Spleen (tissue), 7 donors: ENCODE measurements around the gene TAS2R16.

Experiments used
- POLR2A ChIP-seq, 3 donors: fragments of 450-650 bp; IDR thresholded peaks; one replicate each; pipeline ENCODE4 v1.5.1; 2017; ENCODE audit warnings: antibody characterized with exemption in 3 of 3, mild to moderate bottlenecking in 1 of 3
- TF ChIP-seq, protein P1 (sequence below), 11 experiments: fragments of 200-600 bp in 7 of 11; fragments of 450-650 bp in 4 of 11; sonication (generic) in 4 of 11; IDR thresholded peaks in 8 of 11; conservative IDR thresholded peaks in 3 of 11; 1 replicate in 7 of 11; 2 replicates in 4 of 11; pipeline versions ENCODE4 v1.4.0 to v1.8.0; 2016 to 2021; ENCODE audit warnings: antibody characterized with exemption in 11 of 11, inconsistent platforms in 4 of 11, mild to moderate bottlenecking in 1 of 11
- donor health status: DM: no; HTN: no; CAD: no; lungs with moderate emphysema.
- donor health status: DM: no; HTN: no; CAD: no.
- donor health status: DM: no; HTN: no; CAD: no.

DNA sequence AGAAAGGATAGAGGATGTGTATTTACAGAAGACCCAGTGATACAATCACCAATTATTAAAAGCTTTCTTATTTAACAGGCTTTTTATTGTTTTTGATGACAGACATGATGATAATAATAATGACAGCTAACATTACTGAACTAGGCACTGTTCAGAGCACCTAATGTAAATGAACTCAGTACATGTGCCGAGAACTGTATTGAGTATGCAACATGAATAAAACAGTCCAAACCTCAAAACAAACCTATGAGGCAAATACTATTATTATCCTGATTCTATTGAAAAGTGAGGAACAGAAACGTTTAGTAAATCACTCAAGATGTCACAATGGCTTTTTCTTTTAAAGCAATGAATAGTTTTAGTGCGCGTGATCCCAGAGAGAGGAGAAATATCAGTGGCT is 27.1 kb downstream of the TAS2R16 start:
- TF ChIP-seq, protein P1, sequence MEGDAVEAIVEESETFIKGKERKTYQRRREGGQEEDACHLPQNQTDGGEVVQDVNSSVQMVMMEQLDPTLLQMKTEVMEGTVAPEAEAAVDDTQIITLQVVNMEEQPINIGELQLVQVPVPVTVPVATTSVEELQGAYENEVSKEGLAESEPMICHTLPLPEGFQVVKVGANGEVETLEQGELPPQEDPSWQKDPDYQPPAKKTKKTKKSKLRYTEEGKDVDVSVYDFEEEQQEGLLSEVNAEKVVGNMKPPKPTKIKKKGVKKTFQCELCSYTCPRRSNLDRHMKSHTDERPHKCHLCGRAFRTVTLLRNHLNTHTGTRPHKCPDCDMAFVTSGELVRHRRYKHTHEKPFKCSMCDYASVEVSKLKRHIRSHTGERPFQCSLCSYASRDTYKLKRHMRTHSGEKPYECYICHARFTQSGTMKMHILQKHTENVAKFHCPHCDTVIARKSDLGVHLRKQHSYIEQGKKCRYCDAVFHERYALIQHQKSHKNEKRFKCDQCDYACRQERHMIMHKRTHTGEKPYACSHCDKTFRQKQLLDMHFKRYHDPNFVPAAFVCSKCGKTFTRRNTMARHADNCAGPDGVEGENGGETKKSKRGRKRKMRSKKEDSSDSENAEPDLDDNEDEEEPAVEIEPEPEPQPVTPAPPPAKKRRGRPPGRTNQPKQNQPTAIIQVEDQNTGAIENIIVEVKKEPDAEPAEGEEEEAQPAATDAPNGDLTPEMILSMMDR (IDR thresholded peaks at IDR 0.05 in 8 of 11, conservative IDR thresholded peaks at IDR 0.05 in 3 of 11), result no peak
- TF ChIP-seq POLR2A (IDR thresholded peaks at IDR 0.05), result no peak
